HepG2 (cell line): ENCODE results near the gene CLPTM1. TPM values are rescaled to one million over a fixed set of nuclear protein-coding genes. Genes with fewer than 3 reads are reported as not detected.

Source experiments
- ATF5 ChIP-seq: sonication (generic); formaldehyde crosslinking; IDR thresholded peaks from 2 replicates; pipeline ENCODE4 v1.4.0; 2020; ENCODE audit warnings: mild to moderate bottlenecking, low read depth, missing genetic modification reagents
- CTCF ChIP-seq: sonication (generic); formaldehyde crosslinking; IDR thresholded peaks from 2 replicates; pipeline ENCODE4 v1.5.0; 2020; ENCODE audit warnings: mild to moderate bottlenecking, missing genetic modification reagents, moderate library complexity
- EZH2 ChIP-seq: conservative IDR thresholded peaks from 2 replicates; pipeline ENCODE4 v1.6.1; 2012; ENCODE audit warnings: mild to moderate bottlenecking, low read depth, low read length, moderate library complexity
- HNF4G ChIP-seq, 2 experiments: sonication (generic) in 1 of 2; formaldehyde crosslinking in 1 of 2; IDR thresholded peaks; 2 replicates each; pipeline versions ENCODE4 v1.4.0 to v1.6.1; 2011 to 2020; ENCODE audit warnings: borderline replicate concordance in 2 of 2, low read depth in 2 of 2, mild to moderate bottlenecking in 2 of 2, low read length in 1 of 2, missing genetic modification reagents in 1 of 2, moderate library complexity in 1 of 2
- IRF1 ChIP-seq: sonication (generic); formaldehyde crosslinking; IDR thresholded peaks from 2 replicates; pipeline ENCODE4 v1.4.0; 2020; ENCODE audit warnings: low read depth, mild to moderate bottlenecking, missing genetic modification reagents
- LCORL ChIP-seq, 2 experiments: fragments of 450-650 bp in 1 of 2; sonication (generic) in 1 of 2; formaldehyde crosslinking in 1 of 2; IDR thresholded peaks; 2 replicates each; pipeline versions ENCODE4 v1.5.0 to v1.6.1; 2017 to 2020; ENCODE audit warnings: antibody characterized with exemption in 1 of 2, missing genetic modification reagents in 1 of 2
- MEIS2 ChIP-seq: sonication (generic); formaldehyde crosslinking; IDR thresholded peaks from 2 replicates; pipeline ENCODE4 v1.9.0; 2021; ENCODE audit warnings: mild to moderate bottlenecking, missing genetic modification reagents
- NR1H2 ChIP-seq: sonication (generic); formaldehyde crosslinking; IDR thresholded peaks from 2 replicates; pipeline ENCODE4 v1.8.1; 2022; ENCODE audit warnings: low read depth, missing genetic modification reagents, borderline replicate concordance
- PHB2 ChIP-seq: fragments of 450-650 bp; IDR thresholded peaks from 2 replicates; pipeline ENCODE4 v1.6.1; 2018; ENCODE audit not compliant: partially characterized antibody
- PRDM10 ChIP-seq: sonication (generic); formaldehyde crosslinking; IDR thresholded peaks from 2 replicates; pipeline ENCODE4 v1.4.0; 2020; ENCODE audit warnings: low read depth, missing genetic modification reagents
- RFX3 ChIP-seq: IDR thresholded peaks from 2 replicates; pipeline ENCODE4 v1.6.1; 2016; ENCODE audit warnings: missing biosample characterization, missing genetic modification reagents
- RNF2 ChIP-seq: fragments of 450-650 bp; conservative IDR thresholded peaks from 2 replicates; pipeline ENCODE4 v1.6.1; 2016; ENCODE audit warnings: low read depth
- ZNF124 ChIP-seq: sonication (generic); formaldehyde crosslinking; IDR thresholded peaks from 2 replicates; pipeline ENCODE4 v1.4.0; 2020; ENCODE audit warnings: missing genetic modification reagents
- ZNF326 ChIP-seq: sonication (generic); formaldehyde crosslinking; IDR thresholded peaks from 2 replicates; pipeline ENCODE4 v1.4.0; 2020; ENCODE audit warnings: missing genetic modification reagents, borderline replicate concordance
- ZNF383 ChIP-seq: sonication (generic); formaldehyde crosslinking; IDR thresholded peaks from 2 replicates; pipeline ENCODE4 v1.4.0; 2020; ENCODE audit warnings: missing genetic modification reagents, mild to moderate bottlenecking, borderline replicate concordance
- ZNF780A ChIP-seq: sonication (generic); formaldehyde crosslinking; IDR thresholded peaks from 2 replicates; pipeline ENCODE4 v1.8.0; 2022; ENCODE audit warnings: mild to moderate bottlenecking, missing genetic modification reagents, moderate library complexity
- ZSCAN9 ChIP-seq: IDR thresholded peaks from 2 replicates; pipeline ENCODE4 v1.6.1; 2016; ENCODE audit warnings: borderline replicate concordance
- ZXDC ChIP-seq: sonication (generic); formaldehyde crosslinking; IDR thresholded peaks from 2 replicates; pipeline ENCODE4 v1.5.0; 2020; ENCODE audit warnings: mild to moderate bottlenecking, missing genetic modification reagents
- polyA plus RNA-seq, 8 experiments: library from polyadenylated mRNA; depleted of rRNA in 3 of 8; stranded (reverse) in 7 of 8; unstranded in 1 of 8; fragments of >200 nt; fragmentation: Illumina TruSeq in 4 of 8; extraction: Trizol in 4 of 8; gene quantifications; 2 replicates each; pipeline versions ENCODE4 v1.2.1 to v1.2.3, GENCODE V29; 2011 to 2016; ENCODE audit warnings: low read depth in 4 of 8, missing spikeins in 1 of 8, mixed read lengths in 1 of 8; ENCODE audit not compliant: insufficient read depth in 1 of 8
- total RNA-seq, 5 experiments: library from RNA; depleted of rRNA; stranded (reverse); fragments of >200 nt; fragmentation: Illumina TruSeq; extraction: Trizol; gene quantifications; 2 replicates each; pipeline ENCODE4 v1.2.3, GENCODE V29; 2016; ENCODE audit warnings: low read depth in 1 of 5

CLPTM1 gene
- total and polyA plus RNA-seq, 2 of the 13 experiments (the other 11 are each of a cell fraction or from before 2014, with no cell fraction given) = 34.9 to 42.8 TPM

GRCh38 chr19:45038931-45039893 lies 84.0 kb downstream of the CLPTM1 start, which contains the start of gene CLASRP (continued):
- TF ChIP-seq ZXDC (CRISPR knock-in tag) = no peak
- no peak for TF ChIP-seq ZSCAN9 (CRISPR knock-in tag)
- TF ChIP-seq ZNF326 (CRISPR knock-in tag) = no peak
- no peak; the same call in 1 of the 2 replicates for TF ChIP-seq RNF2
- TF ChIP-seq ZNF383 (CRISPR knock-in tag) = no peak
- no peak for TF ChIP-seq EZH2
- no peak for TF ChIP-seq PHB2
- TF ChIP-seq IRF1 (CRISPR knock-in tag) = no peak
- no peak for TF ChIP-seq PRDM10 (CRISPR knock-in tag)
- no peak for TF ChIP-seq NR1H2 (CRISPR knock-in tag)
- no peak for TF ChIP-seq CTCF (CRISPR knock-in tag)
- TF ChIP-seq ZNF124 (CRISPR knock-in tag) = no peak
- no peak for TF ChIP-seq RFX3 (CRISPR knock-in tag)
- 0 out of 2 replicates have a peak, but pooled peaks have one; percentile 14 for TF ChIP-seq MEIS2 (CRISPR knock-in tag)
- no peak for TF ChIP-seq ZNF780A (CRISPR knock-in tag)
- TF ChIP-seq LCORL (IDR thresholded peaks at IDR 0.05) = no peak
- TF ChIP-seq LCORL (CRISPR knock-in tag; IDR thresholded peaks at IDR 0.05) = no peak
- TF ChIP-seq ATF5 (CRISPR knock-in tag) = no peak
- no peak for TF ChIP-seq HNF4G (IDR thresholded peaks at IDR 0.05; ENCODE audit: borderline replicate concordance, low read depth, low read length)
- TF ChIP-seq HNF4G (CRISPR knock-in tag; IDR thresholded peaks at IDR 0.05; ENCODE audit: borderline replicate concordance, low read depth) = peak; percentile 58; the same call in 1 of the 2 replicates
